HEK293 (cell line): ENCODE measurements around the gene OR52W1.

Source experiments
- ZNF530 ChIP-seq: fragments of 450-650 bp; formaldehyde crosslinking; IDR thresholded peaks from 2 replicates; pipeline ENCODE4 v1.5.1; 2016; ENCODE audit warnings: low read depth, missing biosample characterization, missing genetic modification characterization
- ZNF621 ChIP-seq: fragments of 450-650 bp; formaldehyde crosslinking; IDR thresholded peaks from 2 replicates; pipeline ENCODE4 v1.5.1; 2017; ENCODE audit warnings: missing biosample characterization, missing genetic modification characterization
- TF ChIP-seq, protein P1 (sequence below): fragments of 450-650 bp; formaldehyde crosslinking; IDR thresholded peaks from 2 replicates; pipeline ENCODE4 v1.5.1; 2016; ENCODE audit warnings: missing biosample characterization, missing genetic modification characterization

DNA sequence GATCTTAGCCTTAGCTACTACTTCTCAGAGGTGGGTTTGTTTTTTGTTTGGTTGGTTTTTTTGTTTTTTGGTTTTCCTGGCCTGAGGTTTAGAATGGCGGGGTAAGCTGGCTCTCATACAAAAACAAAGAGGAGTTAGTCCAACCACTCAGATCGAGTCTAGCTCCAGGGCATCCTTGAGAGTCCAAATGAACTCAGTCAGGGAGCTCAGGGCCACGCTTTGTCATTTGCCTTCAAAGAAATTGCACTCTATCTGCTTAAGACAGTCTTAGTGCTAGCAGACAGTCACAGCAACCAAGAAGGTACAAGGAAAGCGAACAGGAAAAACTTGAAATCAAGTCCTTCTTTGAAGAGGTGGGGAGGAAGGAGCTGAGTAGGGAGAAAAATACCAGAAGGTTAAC lies 17.5 kb downstream of the OR52W1 start:
- TF ChIP-seq, protein P1, sequence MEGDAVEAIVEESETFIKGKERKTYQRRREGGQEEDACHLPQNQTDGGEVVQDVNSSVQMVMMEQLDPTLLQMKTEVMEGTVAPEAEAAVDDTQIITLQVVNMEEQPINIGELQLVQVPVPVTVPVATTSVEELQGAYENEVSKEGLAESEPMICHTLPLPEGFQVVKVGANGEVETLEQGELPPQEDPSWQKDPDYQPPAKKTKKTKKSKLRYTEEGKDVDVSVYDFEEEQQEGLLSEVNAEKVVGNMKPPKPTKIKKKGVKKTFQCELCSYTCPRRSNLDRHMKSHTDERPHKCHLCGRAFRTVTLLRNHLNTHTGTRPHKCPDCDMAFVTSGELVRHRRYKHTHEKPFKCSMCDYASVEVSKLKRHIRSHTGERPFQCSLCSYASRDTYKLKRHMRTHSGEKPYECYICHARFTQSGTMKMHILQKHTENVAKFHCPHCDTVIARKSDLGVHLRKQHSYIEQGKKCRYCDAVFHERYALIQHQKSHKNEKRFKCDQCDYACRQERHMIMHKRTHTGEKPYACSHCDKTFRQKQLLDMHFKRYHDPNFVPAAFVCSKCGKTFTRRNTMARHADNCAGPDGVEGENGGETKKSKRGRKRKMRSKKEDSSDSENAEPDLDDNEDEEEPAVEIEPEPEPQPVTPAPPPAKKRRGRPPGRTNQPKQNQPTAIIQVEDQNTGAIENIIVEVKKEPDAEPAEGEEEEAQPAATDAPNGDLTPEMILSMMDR: no peak
- TF ChIP-seq ZNF530 (tag by site-specific recombination): no peak
- TF ChIP-seq ZNF621 (tag by site-specific recombination): no peak
